HG03108 (cell line): Measurements from ENCODE around the gene GTPBP2.
"Not testable (repeated sequence)": the region's sequence is repeated elsewhere in the genome, so short reads cannot be mapped to it uniquely, and the experiment has no call there.

Experiments used
- ATAC-seq: cut with Tn5 transposase; IDR thresholded peaks from one replicate; pipeline ENCODE4 v1.9.1; 2021; ENCODE audit warnings: moderate library complexity; ENCODE audit not compliant: unreplicated experiment

Gene GTPBP2

DNA sequence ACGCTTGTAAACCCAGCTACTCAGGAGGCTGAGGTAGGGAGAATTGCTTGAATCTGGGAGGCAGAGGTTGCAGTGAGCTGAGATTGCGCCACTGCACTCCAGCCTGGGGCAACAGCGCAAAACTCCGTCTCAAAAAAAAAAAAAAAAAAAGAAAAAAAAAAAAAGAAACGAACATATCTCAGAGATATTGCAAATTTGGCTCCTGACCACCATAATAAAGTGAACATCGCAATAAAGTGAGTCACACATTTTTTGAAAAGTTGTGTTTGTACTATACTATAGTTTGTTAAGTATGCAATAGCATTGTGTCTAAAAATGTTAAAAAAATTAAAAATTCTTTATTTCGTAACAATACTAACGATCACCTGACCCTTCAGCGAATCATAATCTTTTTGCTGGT is 29.1 kb upstream of the GTPBP2 start:
- no peak for ATAC-seq

- no peak for ATAC-seq
Observed at GRCh38 chr6:43657221-43657802, 28.2 kb upstream of the GTPBP2 start.

GRCh38 chr6:43652822-43653221 is 23.8 kb upstream of the GTPBP2 start:
- ATAC-seq, result not testable (repeated sequence)

GRCh38 chr6:43648248-43648647 is 19.2 kb upstream of the GTPBP2 start:
- ATAC-seq, result no peak

- no peak for ATAC-seq
Observed at GRCh38 chr6:43647613-43648012, 18.5 kb upstream of the GTPBP2 start.

DNA sequence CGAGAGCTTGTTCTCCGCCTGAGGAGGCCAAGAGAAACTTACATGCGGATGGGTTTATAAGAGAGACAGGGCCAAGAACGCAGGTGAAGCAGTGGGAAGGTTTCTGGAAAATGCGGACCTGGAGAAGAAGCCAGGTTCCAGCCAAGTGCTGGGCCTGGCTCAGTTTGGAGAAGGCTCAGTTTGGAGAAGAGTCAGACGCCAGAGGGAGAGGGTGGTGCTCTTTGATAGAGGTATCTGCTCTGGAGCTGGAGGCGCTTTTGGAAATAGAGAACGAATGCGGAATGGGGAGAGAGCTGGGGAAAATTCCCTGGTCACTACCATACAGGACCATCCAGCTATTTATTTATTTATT is 16.5 kb upstream of the GTPBP2 start:
- no peak for ATAC-seq

- peak; percentile 53 for ATAC-seq
Observed at GRCh38 chr6:43644940-43645612, 16.0 kb upstream of the GTPBP2 start, which contains the start of gene RSPH9. TSS of gene RSPH9 (plus strand) at chr6:43645036. CDS start at chr6:43645099, 63 bp downstream.

- no peak for ATAC-seq
Observed at GRCh38 chr6:43639984-43640800, 11.1 kb upstream of the GTPBP2 start.

DNA sequence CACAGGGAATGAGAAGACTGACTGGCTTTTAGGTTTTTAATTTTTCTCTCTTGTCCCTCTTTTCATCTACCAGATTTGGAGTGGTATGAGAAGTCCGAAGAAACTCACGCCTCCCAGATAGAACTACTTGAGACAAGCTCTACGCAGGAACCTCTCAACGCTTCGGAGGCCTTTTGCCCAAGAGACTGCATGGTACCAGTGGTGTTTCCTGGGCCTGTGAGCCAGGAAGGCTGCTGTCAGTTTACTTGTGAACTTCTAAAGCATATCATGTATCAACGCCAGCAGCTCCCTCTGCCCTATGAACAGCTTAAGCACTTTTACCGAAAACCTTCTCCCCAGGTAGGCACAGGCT is 7.2 kb upstream of the GTPBP2 start:
- peak; percentile 11 for ATAC-seq

DNA sequence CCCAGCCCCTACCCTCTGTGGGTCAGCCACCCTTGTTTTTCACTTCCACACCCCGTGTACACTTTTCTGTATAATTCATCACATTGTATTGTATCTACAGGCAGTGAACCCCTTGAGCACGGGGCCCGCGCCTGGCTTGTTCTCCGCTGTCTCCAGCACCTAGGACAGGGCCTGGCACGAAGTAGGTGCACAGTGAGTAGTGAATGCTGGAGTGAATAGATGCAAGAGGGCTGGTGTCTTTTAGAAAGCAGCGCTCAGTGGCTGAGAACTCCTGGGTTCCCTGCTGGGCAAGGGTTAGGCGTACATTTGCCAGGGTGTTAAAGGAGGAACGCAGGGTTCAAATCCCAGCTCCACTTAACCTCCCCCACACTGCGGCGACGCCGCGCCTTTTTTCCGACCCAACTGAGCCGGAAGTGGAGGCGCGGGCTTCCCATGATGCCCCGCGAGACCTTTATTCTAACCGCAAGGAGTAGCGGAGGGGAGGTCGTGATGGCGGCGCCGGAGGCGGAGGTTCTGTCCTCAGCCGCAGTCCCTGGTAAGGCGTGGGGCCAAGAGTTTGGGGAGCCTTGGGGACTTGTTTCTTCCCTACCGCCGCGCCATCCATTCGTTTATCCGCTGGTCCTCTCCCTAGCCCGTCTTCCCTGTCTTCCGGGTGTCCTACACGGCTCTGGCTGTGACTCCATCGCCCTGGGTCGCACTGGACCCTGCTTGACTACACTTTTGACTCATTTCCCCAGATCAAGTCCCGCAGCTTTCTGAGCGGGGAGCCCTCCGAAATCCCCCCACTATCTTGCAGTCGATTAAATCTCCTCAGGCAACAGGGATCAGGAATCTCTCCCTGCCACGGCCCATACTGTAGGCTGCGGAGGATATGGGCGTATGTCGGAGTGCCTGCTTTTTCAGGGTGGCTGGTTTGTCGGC is 6.6 kb upstream of the GTPBP2 start, which contains the start of gene MAD2L1BP:
MAD2L1BP (plus strand) TSS at position 454 of the 921 bp plus-strand sequence; CDS start at position 490, 36 bp downstream.
- peak; percentile 83 for ATAC-seq

DNA sequence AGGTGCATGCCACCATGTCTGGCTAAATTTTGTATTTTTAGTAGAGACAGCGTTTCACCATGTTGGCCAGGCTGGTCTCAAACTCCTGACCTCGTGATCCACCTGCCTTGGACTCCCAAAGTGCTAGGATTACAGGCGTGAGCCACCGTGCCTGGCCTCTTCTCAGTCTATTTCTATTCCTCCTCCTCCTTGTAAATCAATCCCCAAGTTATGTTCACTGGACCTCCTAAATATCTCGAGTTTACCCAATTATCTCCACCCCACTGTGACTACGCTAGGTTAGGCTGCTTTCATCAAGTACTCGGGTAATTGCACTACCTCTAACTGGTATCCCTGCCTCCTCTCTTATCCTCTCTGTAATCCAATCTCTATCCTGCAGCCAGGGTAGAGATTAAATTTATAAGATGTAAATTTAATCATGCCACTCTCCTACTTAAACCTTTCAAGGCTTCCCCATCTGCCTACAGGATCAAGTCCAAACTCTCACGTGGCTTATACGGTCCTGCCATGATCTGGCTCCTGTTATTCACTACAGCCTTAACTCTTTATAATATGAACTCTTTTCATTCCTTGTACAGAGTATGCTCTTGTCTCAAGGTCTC is 5.7 kb upstream of the GTPBP2 start:
- ATAC-seq, result no peak

DNA sequence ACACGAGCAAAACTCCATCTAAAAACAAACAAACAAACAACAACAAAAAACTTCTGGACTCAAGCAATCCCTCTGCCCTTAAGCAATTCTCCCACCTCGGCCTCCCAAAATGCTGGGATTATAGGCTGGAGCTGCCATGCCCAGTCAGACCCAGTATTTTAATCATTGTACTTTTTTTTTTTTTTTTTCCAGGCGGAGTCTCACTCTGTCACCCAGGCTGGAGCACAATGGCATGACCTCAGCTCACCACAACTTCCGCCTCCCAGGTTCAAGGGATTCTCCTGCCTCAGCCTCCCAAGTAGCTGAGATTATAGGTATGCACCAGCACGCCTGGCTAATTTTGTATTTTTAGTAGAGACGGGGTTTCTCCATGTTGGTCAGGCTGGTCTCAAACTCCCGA is 3.9 kb upstream of the GTPBP2 start:
- not testable (repeated sequence) for ATAC-seq

- no peak for ATAC-seq
Observed at GRCh38 chr6:43630980-43631619, 2.0 kb upstream of the GTPBP2 start.

DNA sequence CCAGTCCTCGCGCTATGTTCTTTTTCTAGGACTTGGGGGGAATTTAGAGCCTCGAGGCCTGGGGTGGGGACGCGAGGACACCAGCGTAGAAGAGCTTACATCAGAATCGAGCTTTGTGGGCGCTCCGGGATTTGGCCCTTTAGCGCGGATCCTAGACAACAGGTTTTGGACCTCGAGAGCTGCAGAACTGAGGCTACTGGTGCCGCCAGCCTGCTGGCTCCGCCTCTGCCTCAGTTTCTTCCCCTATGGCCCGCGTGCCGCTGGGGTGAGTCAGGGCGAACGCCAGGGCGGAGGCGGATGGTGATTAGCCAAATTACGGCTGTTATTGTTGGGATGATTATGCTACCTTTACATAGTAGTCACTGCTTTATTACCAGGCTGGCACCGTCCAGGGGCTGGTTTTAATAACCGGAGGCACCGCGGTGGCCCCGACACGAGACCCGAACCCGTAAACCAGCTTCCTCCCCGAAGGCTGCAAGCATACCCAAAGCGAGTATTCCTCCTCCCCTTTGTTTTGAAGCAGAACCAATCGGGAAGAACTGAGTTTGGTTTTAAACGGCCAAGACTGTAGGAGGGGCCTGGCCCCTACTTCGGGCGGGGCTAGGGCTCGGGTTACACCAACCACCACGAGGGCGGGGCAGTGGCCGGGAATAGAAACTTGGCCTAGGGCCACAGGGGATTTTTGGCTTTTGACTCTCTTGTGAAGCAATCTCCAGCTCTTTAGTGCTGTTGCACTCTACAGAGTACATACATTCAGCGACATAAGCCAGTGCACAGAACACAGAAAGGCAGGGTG is 639 bp upstream of the GTPBP2 start:
- peak; percentile 63 for ATAC-seq

DNA sequence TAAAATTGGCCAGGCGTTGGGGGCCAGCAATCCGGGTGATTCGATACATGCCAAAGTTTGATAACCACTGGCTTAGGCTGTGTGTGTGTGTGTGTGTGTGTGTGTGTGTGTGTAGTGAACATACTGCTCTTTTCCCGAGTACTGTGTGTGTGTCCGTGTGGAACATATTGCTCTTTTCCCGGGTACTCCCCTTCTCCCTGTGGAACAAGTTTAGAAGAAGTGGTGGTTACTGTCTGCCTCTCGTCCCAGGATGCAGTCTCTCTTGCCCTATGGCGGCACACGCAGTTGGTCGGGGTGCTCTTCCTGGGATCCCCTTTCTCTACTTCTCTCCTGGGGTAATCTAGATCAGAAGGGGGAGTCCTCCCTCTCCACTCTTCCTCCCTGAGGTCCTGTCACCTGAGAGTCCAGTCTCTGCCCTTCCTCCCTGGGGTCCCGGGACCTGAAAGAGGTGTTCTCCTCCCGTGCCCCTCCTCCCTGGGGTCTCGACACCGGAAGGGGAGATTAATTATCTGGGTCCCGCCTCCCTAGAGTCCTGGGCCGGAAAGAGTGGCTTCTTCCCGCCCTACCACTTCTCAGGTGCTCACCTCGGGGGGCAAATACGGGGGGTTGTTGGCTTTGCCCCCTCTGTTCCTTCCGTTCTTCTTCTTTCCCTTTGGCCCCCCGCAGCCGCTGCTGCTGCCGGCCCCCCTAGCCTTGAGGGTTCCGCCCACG is 516 bp downstream of the GTPBP2 start:
- ATAC-seq, result no peak

- no peak for ATAC-seq
Observed at GRCh38 chr6:43627008-43627825, 1.8 kb downstream of the GTPBP2 start.

DNA sequence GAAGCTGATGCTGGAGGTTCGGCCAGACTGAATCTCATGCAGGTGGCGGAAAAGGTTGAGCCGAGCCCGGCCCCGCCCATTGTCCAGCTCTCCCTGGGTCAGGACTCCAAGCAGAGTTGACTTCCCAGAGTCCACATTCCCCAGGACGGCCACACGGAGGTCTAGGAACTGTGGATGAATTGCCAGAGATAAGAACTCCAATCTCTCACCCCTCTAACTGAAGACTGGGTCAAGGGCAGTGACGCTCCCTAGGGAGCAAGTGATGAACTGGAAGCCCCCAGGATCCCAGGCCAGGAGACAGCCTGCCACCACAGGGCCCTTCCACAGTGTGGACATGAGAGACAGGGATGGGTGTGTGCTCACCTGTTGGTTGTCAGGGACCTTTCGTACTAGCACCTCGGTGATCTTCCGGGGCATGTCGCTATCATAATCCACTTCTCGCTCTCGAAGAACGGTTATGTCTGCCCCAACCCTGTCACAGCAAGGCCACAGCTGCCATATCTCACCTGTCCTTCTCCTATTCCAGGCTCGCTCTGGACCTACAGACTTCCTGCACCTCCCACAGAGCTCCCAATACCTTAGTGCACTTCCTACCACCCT is 3.6 kb downstream of the GTPBP2 start:
- ATAC-seq, result no peak
